Liver (tissue), 3 donors: ENCODE data around the gene UBE2R2.

Experiments
- GABPA ChIP-seq, 2 donors: IDR thresholded peaks in 1 of 2; conservative IDR thresholded peaks in 1 of 2; 2 replicates each; pipeline ENCODE4 v1.6.1; 2016; ENCODE audit warnings: antibody characterized with exemption in 2 of 2, mild to moderate bottlenecking in 1 of 2, moderate library complexity in 1 of 2
- HNF4A ChIP-seq, 2 donors: conservative IDR thresholded peaks; 2 replicates each; pipeline ENCODE4 v1.6.1; 2016; ENCODE audit warnings: antibody characterized with exemption in 2 of 2, mild to moderate bottlenecking in 2 of 2
- HNF4G ChIP-seq: IDR thresholded peaks from 2 replicates; pipeline ENCODE4 v1.6.1; 2016; ENCODE audit warnings: antibody characterized with exemption
- RAD21 ChIP-seq, 2 donors: IDR thresholded peaks; 2 replicates each; pipeline ENCODE4 v1.6.1; 2016; ENCODE audit warnings: antibody characterized with exemption in 2 of 2, mild to moderate bottlenecking in 2 of 2
- YY1 ChIP-seq: IDR thresholded peaks from 2 replicates; pipeline ENCODE4 v1.6.1; 2016; ENCODE audit warnings: antibody characterized with exemption, mild to moderate bottlenecking
- TF ChIP-seq, protein P1 (sequence below): fragments of 150-350 bp; IDR thresholded peaks from 2 replicates; pipeline ENCODE4 v1.5.1; 2017; ENCODE audit warnings: improper control_type of control experiment, low read depth, low read length; ENCODE audit not compliant: missing input control
- TF ChIP-seq, protein P2 (sequence below): IDR thresholded peaks from 2 replicates; pipeline ENCODE4 v1.6.1; 2016; ENCODE audit warnings: antibody characterized with exemption
- TF ChIP-seq, protein P3 (sequence below): IDR thresholded peaks from 2 replicates; pipeline ENCODE4 v1.6.1; 2016; ENCODE audit warnings: antibody characterized with exemption
- TF ChIP-seq, protein P4 (sequence below): IDR thresholded peaks from 2 replicates; pipeline ENCODE4 v1.6.1; 2016; ENCODE audit warnings: antibody characterized with exemption, mild to moderate bottlenecking
- donor health status: healthy.
- donor health status: healthy.

DNA sequence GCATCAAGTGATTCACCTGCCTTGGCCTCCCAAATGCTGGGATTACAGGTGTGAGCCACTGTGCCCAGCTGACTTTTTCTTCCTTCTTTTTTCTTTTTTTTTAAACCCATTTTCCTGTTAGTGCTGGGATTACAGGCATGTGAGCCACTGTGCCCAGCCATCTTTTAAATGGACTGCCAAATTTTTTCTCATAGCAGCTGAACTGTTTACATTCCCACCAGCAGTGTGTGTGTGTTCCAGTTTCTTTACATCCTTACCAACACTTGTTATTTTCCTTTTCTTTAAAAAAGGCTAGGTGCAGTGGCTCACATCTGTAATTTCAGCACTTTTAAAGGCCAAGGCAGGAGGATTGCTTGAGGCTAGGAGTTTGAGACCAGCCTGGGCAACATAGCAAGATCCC, 76.9 kb downstream of the UBE2R2 start:
- TF ChIP-seq, protein P1, sequence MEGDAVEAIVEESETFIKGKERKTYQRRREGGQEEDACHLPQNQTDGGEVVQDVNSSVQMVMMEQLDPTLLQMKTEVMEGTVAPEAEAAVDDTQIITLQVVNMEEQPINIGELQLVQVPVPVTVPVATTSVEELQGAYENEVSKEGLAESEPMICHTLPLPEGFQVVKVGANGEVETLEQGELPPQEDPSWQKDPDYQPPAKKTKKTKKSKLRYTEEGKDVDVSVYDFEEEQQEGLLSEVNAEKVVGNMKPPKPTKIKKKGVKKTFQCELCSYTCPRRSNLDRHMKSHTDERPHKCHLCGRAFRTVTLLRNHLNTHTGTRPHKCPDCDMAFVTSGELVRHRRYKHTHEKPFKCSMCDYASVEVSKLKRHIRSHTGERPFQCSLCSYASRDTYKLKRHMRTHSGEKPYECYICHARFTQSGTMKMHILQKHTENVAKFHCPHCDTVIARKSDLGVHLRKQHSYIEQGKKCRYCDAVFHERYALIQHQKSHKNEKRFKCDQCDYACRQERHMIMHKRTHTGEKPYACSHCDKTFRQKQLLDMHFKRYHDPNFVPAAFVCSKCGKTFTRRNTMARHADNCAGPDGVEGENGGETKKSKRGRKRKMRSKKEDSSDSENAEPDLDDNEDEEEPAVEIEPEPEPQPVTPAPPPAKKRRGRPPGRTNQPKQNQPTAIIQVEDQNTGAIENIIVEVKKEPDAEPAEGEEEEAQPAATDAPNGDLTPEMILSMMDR: no peak
- TF ChIP-seq, protein P2, sequence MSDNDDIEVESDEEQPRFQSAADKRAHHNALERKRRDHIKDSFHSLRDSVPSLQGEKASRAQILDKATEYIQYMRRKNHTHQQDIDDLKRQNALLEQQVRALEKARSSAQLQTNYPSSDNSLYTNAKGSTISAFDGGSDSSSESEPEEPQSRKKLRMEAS: no peak
- TF ChIP-seq, protein P3, sequence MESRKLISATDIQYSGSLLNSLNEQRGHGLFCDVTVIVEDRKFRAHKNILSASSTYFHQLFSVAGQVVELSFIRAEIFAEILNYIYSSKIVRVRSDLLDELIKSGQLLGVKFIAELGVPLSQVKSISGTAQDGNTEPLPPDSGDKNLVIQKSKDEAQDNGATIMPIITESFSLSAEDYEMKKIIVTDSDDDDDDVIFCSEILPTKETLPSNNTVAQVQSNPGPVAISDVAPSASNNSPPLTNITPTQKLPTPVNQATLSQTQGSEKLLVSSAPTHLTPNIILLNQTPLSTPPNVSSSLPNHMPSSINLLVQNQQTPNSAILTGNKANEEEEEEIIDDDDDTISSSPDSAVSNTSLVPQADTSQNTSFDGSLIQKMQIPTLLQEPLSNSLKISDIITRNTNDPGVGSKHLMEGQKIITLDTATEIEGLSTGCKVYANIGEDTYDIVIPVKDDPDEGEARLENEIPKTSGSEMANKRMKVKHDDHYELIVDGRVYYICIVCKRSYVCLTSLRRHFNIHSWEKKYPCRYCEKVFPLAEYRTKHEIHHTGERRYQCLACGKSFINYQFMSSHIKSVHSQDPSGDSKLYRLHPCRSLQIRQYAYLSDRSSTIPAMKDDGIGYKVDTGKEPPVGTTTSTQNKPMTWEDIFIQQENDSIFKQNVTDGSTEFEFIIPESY: no peak
- TF ChIP-seq HNF4G (no peak), RAD21 (IDR thresholded peaks at IDR 0.05) (no peak), GABPA (IDR thresholded peaks at IDR 0.05 in 1 of 2, conservative IDR thresholded peaks at IDR 0.05 in 1 of 2) (no peak), HNF4A (conservative IDR thresholded peaks at IDR 0.05) (no peak), YY1 (no peak)
- TF ChIP-seq, protein P4, sequence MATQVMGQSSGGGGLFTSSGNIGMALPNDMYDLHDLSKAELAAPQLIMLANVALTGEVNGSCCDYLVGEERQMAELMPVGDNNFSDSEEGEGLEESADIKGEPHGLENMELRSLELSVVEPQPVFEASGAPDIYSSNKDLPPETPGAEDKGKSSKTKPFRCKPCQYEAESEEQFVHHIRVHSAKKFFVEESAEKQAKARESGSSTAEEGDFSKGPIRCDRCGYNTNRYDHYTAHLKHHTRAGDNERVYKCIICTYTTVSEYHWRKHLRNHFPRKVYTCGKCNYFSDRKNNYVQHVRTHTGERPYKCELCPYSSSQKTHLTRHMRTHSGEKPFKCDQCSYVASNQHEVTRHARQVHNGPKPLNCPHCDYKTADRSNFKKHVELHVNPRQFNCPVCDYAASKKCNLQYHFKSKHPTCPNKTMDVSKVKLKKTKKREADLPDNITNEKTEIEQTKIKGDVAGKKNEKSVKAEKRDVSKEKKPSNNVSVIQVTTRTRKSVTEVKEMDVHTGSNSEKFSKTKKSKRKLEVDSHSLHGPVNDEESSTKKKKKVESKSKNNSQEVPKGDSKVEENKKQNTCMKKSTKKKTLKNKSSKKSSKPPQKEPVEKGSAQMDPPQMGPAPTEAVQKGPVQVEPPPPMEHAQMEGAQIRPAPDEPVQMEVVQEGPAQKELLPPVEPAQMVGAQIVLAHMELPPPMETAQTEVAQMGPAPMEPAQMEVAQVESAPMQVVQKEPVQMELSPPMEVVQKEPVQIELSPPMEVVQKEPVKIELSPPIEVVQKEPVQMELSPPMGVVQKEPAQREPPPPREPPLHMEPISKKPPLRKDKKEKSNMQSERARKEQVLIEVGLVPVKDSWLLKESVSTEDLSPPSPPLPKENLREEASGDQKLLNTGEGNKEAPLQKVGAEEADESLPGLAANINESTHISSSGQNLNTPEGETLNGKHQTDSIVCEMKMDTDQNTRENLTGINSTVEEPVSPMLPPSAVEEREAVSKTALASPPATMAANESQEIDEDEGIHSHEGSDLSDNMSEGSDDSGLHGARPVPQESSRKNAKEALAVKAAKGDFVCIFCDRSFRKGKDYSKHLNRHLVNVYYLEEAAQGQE: no peak
